HepG2 (cell line): ENCODE results near the gene REST. TPM values are rescaled to one million over a fixed set of nuclear protein-coding genes. Genes with fewer than 3 reads are reported as not detected.

Experiments used
- AFF4 ChIP-seq: sonication (generic); formaldehyde crosslinking; IDR thresholded peaks from 2 replicates; pipeline ENCODE4 v1.4.0; 2020; ENCODE audit warnings: missing genetic modification reagents
- ARID4A ChIP-seq: sonication (generic); formaldehyde crosslinking; IDR thresholded peaks from 2 replicates; pipeline ENCODE4 v1.5.0; 2020; ENCODE audit warnings: mild to moderate bottlenecking, missing genetic modification reagents, borderline replicate concordance
- HDAC1 ChIP-seq: sonication (generic); formaldehyde crosslinking; IDR thresholded peaks from 2 replicates; pipeline ENCODE4 v1.5.1; 2020; ENCODE audit warnings: mild to moderate bottlenecking, missing genetic modification reagents
- HNRNPLL ChIP-seq: fragments of 200-400 bp; formaldehyde crosslinking; IDR thresholded peaks from 2 replicates; pipeline ENCODE4 v1.6.1; 2017; ENCODE audit warnings: mild to moderate bottlenecking, low read depth, low read length; ENCODE audit not compliant: poor library complexity, severe bottlenecking
- HOMEZ ChIP-seq: IDR thresholded peaks from 2 replicates; pipeline ENCODE4 v1.6.1; 2016; ENCODE audit warnings: low read depth
- ISL2 ChIP-seq: sonication (generic); formaldehyde crosslinking; IDR thresholded peaks from 2 replicates; pipeline ENCODE4 v1.5.0; 2020; ENCODE audit warnings: missing genetic modification reagents
- MAZ ChIP-seq, 2 experiments: sonication (generic) in 1 of 2; formaldehyde crosslinking in 1 of 2; IDR thresholded peaks; 2 replicates each; pipeline versions ENCODE4 v1.5.0 to v1.6.1; 2012 to 2020; ENCODE audit warnings: low read depth in 2 of 2, mild to moderate bottlenecking in 2 of 2, borderline replicate concordance in 1 of 2, improper control_type of control experiment in 1 of 2, low read length in 1 of 2, missing genetic modification reagents in 1 of 2, moderate library complexity in 1 of 2
- MIER2 ChIP-seq: IDR thresholded peaks from 2 replicates; pipeline ENCODE4 v1.6.1; 2016; ENCODE audit warnings: missing biosample characterization, missing genetic modification reagents
- MIER3 ChIP-seq: IDR thresholded peaks from 2 replicates; pipeline ENCODE4 v1.6.1; 2016; ENCODE audit warnings: missing compliant biosample characterization, borderline replicate concordance
- NFE2L1 ChIP-seq: sonication (generic); formaldehyde crosslinking; IDR thresholded peaks from 2 replicates; pipeline ENCODE4 v1.4.0; 2020; ENCODE audit warnings: missing genetic modification reagents, mild to moderate bottlenecking, borderline replicate concordance
- POLR2G ChIP-seq: fragments of 200-400 bp; formaldehyde crosslinking; IDR thresholded peaks from 2 replicates; pipeline ENCODE4 v1.6.1; 2018; ENCODE audit warnings: mild to moderate bottlenecking, low read depth, low read length, moderate library complexity
- SETDB1 ChIP-seq: sonication (generic); formaldehyde crosslinking; IDR thresholded peaks from 2 replicates; pipeline ENCODE4 v1.5.1; 2020; ENCODE audit warnings: missing genetic modification reagents, mild to moderate bottlenecking, borderline replicate concordance
- SP1 ChIP-seq, 2 experiments: fragments of 450-650 bp in 1 of 2; sonication (generic) in 1 of 2; formaldehyde crosslinking in 1 of 2; IDR thresholded peaks; 2 replicates each; pipeline versions ENCODE4 v1.4.0 to v1.6.1; 2016 to 2020; ENCODE audit warnings: missing genetic modification reagents in 1 of 2
- SRY ChIP-seq: sonication (generic); formaldehyde crosslinking; IDR thresholded peaks from 2 replicates; pipeline ENCODE4 v1.8.0; 2022; ENCODE audit warnings: mild to moderate bottlenecking, missing genetic modification reagents
- TCF7 ChIP-seq: sonication (generic); IDR thresholded peaks from 2 replicates; pipeline ENCODE4 v1.6.1; 2016; ENCODE audit warnings: antibody characterized with exemption, low read depth
- TRIM24 ChIP-seq: sonication (generic); formaldehyde crosslinking; IDR thresholded peaks from 2 replicates; pipeline ENCODE4 v1.8.0; 2022; ENCODE audit warnings: mild to moderate bottlenecking, missing genetic modification reagents
- ZBTB38 ChIP-seq: sonication (generic); formaldehyde crosslinking; IDR thresholded peaks from 2 replicates; pipeline ENCODE4 v1.5.1; 2020; ENCODE audit warnings: mild to moderate bottlenecking, missing genetic modification reagents
- ZNF12 ChIP-seq: sonication (generic); formaldehyde crosslinking; IDR thresholded peaks from 2 replicates; pipeline ENCODE4 v1.5.0; 2020; ENCODE audit warnings: missing genetic modification reagents
- ZNF83 ChIP-seq: sonication (generic); formaldehyde crosslinking; IDR thresholded peaks from 2 replicates; pipeline ENCODE4 v1.4.0; 2020; ENCODE audit warnings: missing genetic modification reagents, mild to moderate bottlenecking, borderline replicate concordance
- polyA plus RNA-seq, 8 experiments: library from polyadenylated mRNA; depleted of rRNA in 3 of 8; stranded (reverse) in 7 of 8; unstranded in 1 of 8; fragments of >200 nt; fragmentation: Illumina TruSeq in 4 of 8; extraction: Trizol in 4 of 8; gene quantifications; 2 replicates each; pipeline versions ENCODE4 v1.2.1 to v1.2.3, GENCODE V29; 2011 to 2016; ENCODE audit warnings: low read depth in 4 of 8, missing spikeins in 1 of 8, mixed read lengths in 1 of 8; ENCODE audit not compliant: insufficient read depth in 1 of 8
- total RNA-seq, 5 experiments: library from RNA; depleted of rRNA; stranded (reverse); fragments of >200 nt; fragmentation: Illumina TruSeq; extraction: Trizol; gene quantifications; 2 replicates each; pipeline ENCODE4 v1.2.3, GENCODE V29; 2016; ENCODE audit warnings: low read depth in 1 of 5

REST gene
- total and polyA plus RNA-seq, 2 of the 13 experiments (the other 11 are each of a cell fraction or from before 2014, with no cell fraction given), result 12.7 to 22.4 TPM

GRCh38 chr4:56907489-56908205, at the start of gene REST (continued):
- TF ChIP-seq AFF4 (CRISPR knock-in tag) (no peak), ZNF83 (CRISPR knock-in tag) (no peak), ISL2 (CRISPR knock-in tag) (no peak), ZNF12 (CRISPR knock-in tag) (no peak), MIER3 (no peak), HNRNPLL (peak; percentile 36), MIER2 (no peak), SP1 (IDR thresholded peaks at IDR 0.05) (no peak), SP1 (CRISPR knock-in tag; IDR thresholded peaks at IDR 0.05) (peak; percentile 72), POLR2G (0 out of 2 replicates have a peak, but pooled peaks have one; percentile 7), ARID4A (peak; percentile 13; the same call in 1 of the 2 replicates), HOMEZ (no peak), SETDB1 (no peak), SRY (CRISPR knock-in tag) (no peak), TCF7 (no peak), TRIM24 (no peak), HDAC1 (CRISPR knock-in tag) (peak; percentile 19; the same call in 1 of the 2 replicates), ZBTB38 (no peak), MAZ (IDR thresholded peaks at IDR 0.05; ENCODE audit: borderline replicate concordance, low read depth, low read length) (peak; percentile 25; the same call in 1 of the 2 replicates), MAZ (CRISPR knock-in tag; IDR thresholded peaks at IDR 0.05; ENCODE audit: low read depth) (no peak), NFE2L1 (CRISPR knock-in tag) (no peak)
